ENCODE measurements around the gene FIGN.
A peak's percentile ranks its signal among the peaks of the same experiment; 100 is the strongest.

The FIGN gene

GRCh38 chr2:163565192-163565591 is 170.6 kb downstream of the FIGN start:
- H3K4me3 Mint-ChIP-seq = no peak overlapping the region
- ATAC-seq (no peak), DNase-seq (no peak)
- H3K27me3 Mint-ChIP-seq = no peaks in the 10 kb centered on the region
- H3K4me1 Mint-ChIP-seq = no peaks in the 10 kb centered on the region
- peak overlapping the region in 1 of 2 donors; percentile 13 for H3K27ac Mint-ChIP-seq
- H3K9me3 Mint-ChIP-seq = no peaks in the 10 kb centered on the region

- Mint-ChIP-seq H3K27me3 (no peaks in the 10 kb centered on the region), H3K4me3 (no peak overlapping the region), H3K4me1 (no peaks in the 10 kb centered on the region), H3K27ac (no peak overlapping the region), H3K9me3 (no peaks in the 10 kb centered on the region)
- ATAC-seq = no peak
- no peak for DNase-seq
Observed at GRCh38 chr2:163564236-163564635, 171.6 kb downstream of the FIGN start.

GRCh38 chr2:163563336-163563735 is 172.5 kb downstream of the FIGN start:
- no peaks in the 10 kb centered on the region for H3K4me1 Mint-ChIP-seq
- H3K9me3 Mint-ChIP-seq = no peaks in the 10 kb centered on the region
- H3K27ac Mint-ChIP-seq = no peak overlapping the region

GRCh38 chr2:163558251-163559021 is 177.4 kb downstream of the FIGN start:
- H3K4me3 Mint-ChIP-seq = no peak overlapping the region
- ATAC-seq = no peak
- DNase-seq = no peak
- H3K27ac Mint-ChIP-seq = peak overlapping the region in 1 of 2 donors; percentile 4
- peaks cover 0 to 8% of the 10 kb centered on the region in 2 donors for H3K9me3 Mint-ChIP-seq
- no peaks in the 10 kb centered on the region for H3K4me1 Mint-ChIP-seq
- H3K27me3 Mint-ChIP-seq = no peaks in the 10 kb centered on the region

More at GRCh38 chr2:163563336-163563735, 172.5 kb downstream of the FIGN start:
- Mint-ChIP-seq H3K4me3 (no peak overlapping the region), H3K27me3 (no peaks in the 10 kb centered on the region)
- DNase-seq (no peak), ATAC-seq (no peak)

- DNase-seq = no peak
- no peaks in the 10 kb centered on the region for H3K4me1 Mint-ChIP-seq
- H3K27ac Mint-ChIP-seq = no peak overlapping the region
- H3K4me3 Mint-ChIP-seq = no peak overlapping the region
- peaks cover 0 to 8% of the 10 kb centered on the region in 2 donors for H3K9me3 Mint-ChIP-seq
- ATAC-seq = no peak
- no peaks in the 10 kb centered on the region for H3K27me3 Mint-ChIP-seq
Observed at GRCh38 chr2:163556511-163556910, 179.3 kb downstream of the FIGN start.

- peaks cover 0 to 8% of the 10 kb centered on the region in 2 donors for H3K9me3 Mint-ChIP-seq
- H3K27ac Mint-ChIP-seq = no peak overlapping the region
- DNase-seq (no peak), ATAC-seq (no peak)
- no peaks in the 10 kb centered on the region for H3K4me1 Mint-ChIP-seq
- no peaks in the 10 kb centered on the region for H3K27me3 Mint-ChIP-seq
- no peak overlapping the region for H3K4me3 Mint-ChIP-seq
Observed at GRCh38 chr2:163554864-163555263, 180.9 kb downstream of the FIGN start.

- ATAC-seq = no peak
- no peak for DNase-seq
- no peaks in the 10 kb centered on the region for H3K27me3 Mint-ChIP-seq
- no peaks in the 10 kb centered on the region for H3K4me1 Mint-ChIP-seq
- H3K4me3 Mint-ChIP-seq = no peak overlapping the region
- H3K9me3 Mint-ChIP-seq = peaks cover 0 to 8% of the 10 kb centered on the region in 2 donors
- no peak overlapping the region for H3K27ac Mint-ChIP-seq
Observed at GRCh38 chr2:163553601-163554000, 182.2 kb downstream of the FIGN start.

GRCh38 chr2:163552758-163553157 is 183.1 kb downstream of the FIGN start:
- Mint-ChIP-seq H3K9me3 (peaks cover 0 to 4% of the 10 kb centered on the region in 2 donors), H3K27ac (no peak overlapping the region), H3K4me3 (no peak overlapping the region), H3K4me1 (no peaks in the 10 kb centered on the region), H3K27me3 (no peaks in the 10 kb centered on the region)
- no peak for DNase-seq
- no peak for ATAC-seq

GRCh38 chr2:163551616-163552373 is 184.0 kb downstream of the FIGN start:
- Mint-ChIP-seq H3K27me3 (no peaks in the 10 kb centered on the region), H3K27ac (no peak overlapping the region), H3K9me3 (no peaks in the 10 kb centered on the region), H3K4me1 (no peaks in the 10 kb centered on the region), H3K4me3 (no peak overlapping the region)
- ATAC-seq (no peak), DNase-seq (no peak)

- ATAC-seq (no peak), DNase-seq (no peak)
- Mint-ChIP-seq H3K4me1 (no peaks in the 10 kb centered on the region), H3K4me3 (no peak overlapping the region), H3K9me3 (peaks cover 0 to 5% of the 10 kb centered on the region in 2 donors), H3K27ac (no peak overlapping the region), H3K27me3 (no peaks in the 10 kb centered on the region)
Observed at GRCh38 chr2:163548970-163549369, 186.8 kb downstream of the FIGN start.
